PC-3 (cell line): ENCODE results near the gene FSIP1. TPM values are rescaled to one million over a fixed set of nuclear protein-coding genes. Genes with fewer than 3 reads are reported as not detected.

ENCODE experiments used
- ATAC-seq: fragments of 200-7000 bp; cut with Tn5 transposase; 2 replicates; pipeline ENCODE4 v1.9.1; 2020; ENCODE audit warnings: mild to moderate bottlenecking, moderate library complexity
- BruUV-seq: library from RNA; stranded (reverse); fragments of 400-500 nt; replicated peaks from 2 replicates; lab custom pipeline; 2021; lab: Mats Ljungman, UMichigan
- CTCF ChIA-PET: fragments of 300-600 bp; sonication (Branson Sonifier 250); formaldehyde crosslinking; loops from one replicate; lab custom pipeline; 2022; ENCODE audit warnings: antibody characterized with exemption; lab: Charles Lee
- POLR2A ChIA-PET: fragments of 300-600 bp; sonication (Branson Sonifier 250); formaldehyde crosslinking; loops from one replicate; lab custom pipeline; 2022; ENCODE audit warnings: antibody characterized with exemption; ENCODE audit not compliant: unreplicated experiment; lab: Charles Lee
- DNase-seq: peaks from one replicate; pipeline ENCODE4 v3.0.0-alpha.2; 2015
- H2AFZ ChIP-seq: fragments of 300-600 bp; sonication (generic); 2 replicates; pipeline ENCODE4 v1.6.0; 2016; ENCODE audit warnings: antibody characterized with exemption, low read length
- H3F3A ChIP-seq: fragments of 300-600 bp; sonication (generic); one replicate; pipeline ENCODE4 v1.6.0; 2017; ENCODE audit warnings: antibody characterized with exemption, low read length, control low read depth, mild to moderate bottlenecking; ENCODE audit not compliant: unreplicated experiment
- H3K27ac ChIP-seq: fragments of 300-600 bp; sonication (generic); 2 replicates; pipeline ENCODE4 v1.5.1; 2016; ENCODE audit warnings: mild to moderate bottlenecking, low read length
- H3K27me3 ChIP-seq: fragments of 300-600 bp; sonication (generic); 2 replicates; pipeline ENCODE4 v1.6.1; 2016; ENCODE audit warnings: low read length, mixed read lengths
- H3K36me3 ChIP-seq: fragments of 300-600 bp; sonication (generic); 2 replicates; pipeline ENCODE4 v1.6.1; 2016; ENCODE audit warnings: low read depth, mixed run types, low read length, mixed read lengths
- H3K4me1 ChIP-seq: fragments of 300-600 bp; sonication (generic); 2 replicates; pipeline ENCODE4 v1.5.1; 2016; ENCODE audit warnings: low read length; ENCODE audit not compliant: insufficient read depth
- H3K4me2 ChIP-seq: fragments of 300-600 bp; sonication (generic); 2 replicates; pipeline ENCODE4 v1.6.0; 2016; ENCODE audit warnings: low read length
- H3K4me3 ChIP-seq: fragments of 300-600 bp; sonication (generic); 2 replicates; pipeline ENCODE4 v1.5.1; 2016; ENCODE audit warnings: mild to moderate bottlenecking, low read length, mixed read lengths
- H3K79me2 ChIP-seq: fragments of 300-600 bp; sonication (generic); 2 replicates; pipeline ENCODE4 v1.6.1; 2017; ENCODE audit warnings: low read length, mixed read lengths
- H3K9ac ChIP-seq: fragments of 300-600 bp; sonication (generic); 2 replicates; pipeline ENCODE4 v1.6.0; 2016; ENCODE audit warnings: mild to moderate bottlenecking, low read length
- H3K9me2 ChIP-seq: fragments of 300-600 bp; sonication (generic); replicated peaks from 2 replicates; pipeline ENCODE4 v1.6.1; 2016; ENCODE audit warnings: mixed run types, low read length, mixed read lengths
- H3K9me3 ChIP-seq: fragments of 300-600 bp; sonication (generic); 2 replicates; pipeline ENCODE4 v1.6.1; 2016; ENCODE audit warnings: low read length, mixed read lengths
- H4K20me1 ChIP-seq: fragments of 300-600 bp; sonication (generic); 2 replicates; pipeline ENCODE4 v1.6.1; 2016; ENCODE audit warnings: low read length, mixed read lengths
- CTCF ChIP-seq: fragments of 300-600 bp; sonication (generic); conservative IDR thresholded peaks from 2 replicates; pipeline ENCODE4 v1.5.1; 2017; ENCODE audit warnings: antibody characterized with exemption, low read depth, mild to moderate bottlenecking, low read length
- EZH2 ChIP-seq: fragments of 300-600 bp; sonication (generic); IDR thresholded peaks from one replicate; pipeline ENCODE4 v1.6.1; 2017; ENCODE audit warnings: antibody characterized with exemption, mild to moderate bottlenecking, low read length; ENCODE audit not compliant: unreplicated experiment
- EZH2phosphoT487 ChIP-seq: fragments of 300-600 bp; sonication (generic); IDR thresholded peaks from 2 replicates; pipeline ENCODE4 v1.6.1; 2018; ENCODE audit warnings: mild to moderate bottlenecking, antibody characterized with exemption, low read length, borderline replicate concordance
- intact Hi-C: fragments of 100-400 bp; cut with micrococcal nuclease; formaldehyde crosslinking; loops from 2 replicates; pipeline ENCODE4 v1.9.0; 2023
- total RNA-seq: library from RNA; depleted of rRNA; stranded (reverse); fragments of >200 nt; gene quantifications from 2 replicates; pipeline ENCODE4 v1.2.3, GENCODE V29; 2014

The FSIP1 gene
- total RNA-seq, 1 experiment from 2014 or later, result 0.07 TPM

- Histone ChIP-seq H3K36me3 (no peaks in the 10 kb centered on the region), H3K4me3 (no peak overlapping the region), H3K79me2 (no peaks in the 10 kb centered on the region), H3K9me3 (no peaks in the 10 kb centered on the region), H3K9me2 (no peaks in the 10 kb centered on the region), H3K9ac (no peak overlapping the region), H3K4me1 (peaks cover 30% of the 10 kb centered on the region), H3K27ac (no peak overlapping the region), H4K20me1 (no peaks in the 10 kb centered on the region), H3K27me3 (no peaks in the 10 kb centered on the region), H3F3A (no peaks in the 10 kb centered on the region), H2AFZ (no peak overlapping the region), H3K4me2 (no peak overlapping the region)
- ATAC-seq (no peak), DNase-seq (no peak)
- POLR2A ChIA-PET, result no interaction called here
- CTCF ChIA-PET, result no interaction called here
- no peak for TF ChIP-seq CTCF
- BruUV-seq, result no TSS peak
- intact Hi-C loops, result no loop called here
These were observed 36.5 kb downstream of the FSIP1 start for GRCh38 chr15:39746176-39746575.

GRCh38 chr15:39745415-39745814 lies 37.2 kb downstream of the FSIP1 start:
- CTCF ChIA-PET, result interaction anchor here (0.5 kb wide), 1 partner anchor 844 kb away, joined by 6 read pairs; no protein-coding TSS in a partner anchor
- intact Hi-C loops, result no loop called here
- TF ChIP-seq EZH2phosphoT487 (no peak), CTCF (no peak), EZH2 (no peak)

GRCh38 chr15:39744334-39745103 lies 38.1 kb downstream of the FSIP1 start:
- ChIA-PET CTCF (interaction anchor here (0.5 kb wide), 1 partner anchor 844 kb away, joined by 6 read pairs; no protein-coding TSS in a partner anchor), POLR2A (no interaction called here)
- Histone ChIP-seq H3K9me3 (no peaks in the 10 kb centered on the region), H3K36me3 (no peaks in the 10 kb centered on the region), H3F3A (no peaks in the 10 kb centered on the region), H3K9me2 (no peaks in the 10 kb centered on the region), H3K4me2 (no peak overlapping the region), H4K20me1 (no peaks in the 10 kb centered on the region), H3K79me2 (no peaks in the 10 kb centered on the region), H3K4me3 (no peak overlapping the region), H3K27me3 (no peaks in the 10 kb centered on the region), H2AFZ (no peak overlapping the region), H3K4me1 (peaks cover 30% of the 10 kb centered on the region), H3K27ac (no peak overlapping the region), H3K9ac (no peak overlapping the region)
- BruUV-seq, result no TSS peak
- ATAC-seq, result no peak
- intact Hi-C loops, result no loop called here
- DNase-seq, result no peak
- TF ChIP-seq CTCF, result no peak
- TF ChIP-seq EZH2phosphoT487, result no peak
- TF ChIP-seq EZH2, result no peak

More at GRCh38 chr15:39745415-39745814, 37.2 kb downstream of the FSIP1 start:
- Histone ChIP-seq H3K9me3 (no peaks in the 10 kb centered on the region), H3K27ac (no peak overlapping the region), H3K4me3 (no peak overlapping the region), H4K20me1 (no peaks in the 10 kb centered on the region), H3K79me2 (no peaks in the 10 kb centered on the region), H3F3A (no peaks in the 10 kb centered on the region), H3K4me2 (no peak overlapping the region), H3K9me2 (no peaks in the 10 kb centered on the region), H3K36me3 (no peaks in the 10 kb centered on the region), H3K4me1 (peaks cover 30% of the 10 kb centered on the region), H3K27me3 (no peaks in the 10 kb centered on the region), H2AFZ (no peak overlapping the region), H3K9ac (no peak overlapping the region)
- DNase-seq (peak; percentile 29), ATAC-seq (peak; percentile 53)
- POLR2A ChIA-PET, result no interaction called here
- no TSS peak for BruUV-seq
